WTC11 (cell line): Measurements from ENCODE around the gene RPS15A. TPM values are rescaled to one million over a fixed set of nuclear protein-coding genes. Genes with fewer than 3 reads are reported as not detected.
"Not testable (repeated sequence)": the region's sequence is repeated elsewhere in the genome, so short reads cannot be mapped to it uniquely, and the experiment has no call there.

Experiments
- ATAC-seq: fragments of 200-7000 bp; cut with Tn5 transposase; 2 replicates; pipeline ENCODE4 v1.10.0; 2021; ENCODE audit warnings: mild to moderate bottlenecking, moderate library complexity
- CTCF ChIA-PET: fragments of 300-600 bp; sonication (Branson Sonifier 250); formaldehyde crosslinking; loops from one replicate; lab custom pipeline; 2021; ENCODE audit warnings: antibody characterized with exemption; lab: Charles Lee
- POLR2A ChIA-PET: fragments of 350-600 bp; sonication (Branson Sonifier 250); formaldehyde crosslinking; loops from one replicate; lab custom pipeline; 2021; ENCODE audit warnings: antibody characterized with exemption; lab: Charles Lee
- DNase-seq: peaks from one replicate; pipeline ENCODE4 v3.0.0; 2021; ENCODE audit warnings: low spot score
- H3K27ac Mint-ChIP-seq: 2 replicates; pipeline ENCODE4 v1.8.0; 2021; ENCODE audit warnings: mixed read lengths
- H3K27me3 Mint-ChIP-seq: 2 replicates; pipeline ENCODE4 v1.8.0; 2021; ENCODE audit warnings: low read depth, mild to moderate bottlenecking, moderate library complexity, mixed read lengths
- H3K36me3 Mint-ChIP-seq: 2 replicates; pipeline ENCODE4 v1.8.0; 2021; ENCODE audit warnings: mixed read lengths
- H3K4me1 Mint-ChIP-seq: 2 replicates; pipeline ENCODE4 v1.8.0; 2022; ENCODE audit warnings: mixed read lengths
- H3K4me3 Mint-ChIP-seq: 2 replicates; pipeline ENCODE4 v1.8.0; 2021; ENCODE audit warnings: mild to moderate bottlenecking, moderate library complexity, mixed read lengths
- H3K9me3 Mint-ChIP-seq: 2 replicates; pipeline ENCODE4 v1.8.0; 2021; ENCODE audit warnings: mixed read lengths
- total RNA-seq: library from RNA; stranded (reverse); gene quantifications from 3 replicates; pipeline ENCODE4 v1.2.3, GENCODE V29; 2021
- TF ChIP-seq, protein P1 (sequence below): fragments of 200-600 bp; IDR thresholded peaks from 2 replicates; pipeline ENCODE4 v1.8.0; 2022; ENCODE audit warnings: antibody characterized with exemption

The RPS15A gene
- total RNA-seq, 1 experiment from 2014 or later, result 1,612 TPM

DNA sequence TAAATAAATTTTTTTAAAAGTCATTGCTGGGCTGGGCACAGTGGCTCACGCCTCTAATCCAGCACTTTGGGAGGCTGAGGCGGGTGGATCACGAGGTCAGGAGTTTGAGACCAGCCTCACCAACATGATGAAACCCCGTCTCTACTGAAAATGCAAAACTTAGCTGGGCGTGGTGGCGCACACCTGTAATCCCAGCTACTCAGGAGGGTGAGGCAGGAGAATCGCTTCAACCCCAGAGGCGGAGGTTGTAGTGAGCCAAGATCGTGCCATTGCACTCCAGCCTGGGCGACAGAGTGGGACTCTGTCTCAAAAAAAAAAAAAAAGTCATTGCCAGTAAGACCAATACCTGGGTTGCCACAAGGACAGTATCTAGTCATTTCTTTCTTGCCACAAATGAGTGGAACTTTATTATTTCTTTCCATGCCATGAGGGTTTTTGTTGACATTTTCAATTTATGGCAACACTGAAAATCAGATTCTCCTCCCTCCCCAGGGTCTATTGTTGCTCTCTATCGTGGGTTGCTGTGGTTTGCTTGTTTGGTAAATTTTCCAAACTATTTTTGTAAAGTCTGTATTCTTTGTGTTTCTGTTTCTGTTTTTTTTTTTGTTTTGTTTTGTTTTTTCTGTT lies 19.7 kb downstream of the RPS15A start:
- H3K4me1 Mint-ChIP-seq, POLR2A ChIA-PET, H3K9me3 Mint-ChIP-seq, H3K27ac Mint-ChIP-seq, H3K36me3 Mint-ChIP-seq, CTCF ChIA-PET, H3K27me3 Mint-ChIP-seq, DNase-seq, H3K4me3 Mint-ChIP-seq, ATAC-seq: not testable (repeated sequence)

DNA sequence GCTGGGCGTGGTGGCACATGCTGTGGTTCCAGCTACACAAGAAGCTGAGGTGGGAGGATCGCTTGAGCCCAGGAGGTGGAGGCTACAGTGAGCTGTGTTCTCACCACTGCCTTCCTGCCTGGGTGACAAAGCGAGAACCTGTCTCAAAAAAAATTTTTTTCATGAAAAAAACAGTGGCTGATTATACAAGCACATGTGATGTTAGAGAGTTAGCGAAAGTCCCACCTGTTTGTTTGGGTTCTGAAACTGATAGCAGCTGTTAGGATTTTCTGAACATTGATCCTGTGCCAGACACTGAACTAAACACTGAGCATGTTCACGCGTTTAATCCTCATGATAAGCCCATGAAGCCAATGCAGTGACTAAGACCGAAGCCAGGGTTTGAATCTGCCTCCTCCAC lies 22.9 kb downstream of the RPS15A start:
- POLR2A ChIA-PET, H3K27me3 Mint-ChIP-seq, H3K27ac Mint-ChIP-seq, ATAC-seq, H3K4me3 Mint-ChIP-seq, H3K4me1 Mint-ChIP-seq, DNase-seq, H3K36me3 Mint-ChIP-seq, CTCF ChIA-PET, H3K9me3 Mint-ChIP-seq: not testable (repeated sequence)

DNA sequence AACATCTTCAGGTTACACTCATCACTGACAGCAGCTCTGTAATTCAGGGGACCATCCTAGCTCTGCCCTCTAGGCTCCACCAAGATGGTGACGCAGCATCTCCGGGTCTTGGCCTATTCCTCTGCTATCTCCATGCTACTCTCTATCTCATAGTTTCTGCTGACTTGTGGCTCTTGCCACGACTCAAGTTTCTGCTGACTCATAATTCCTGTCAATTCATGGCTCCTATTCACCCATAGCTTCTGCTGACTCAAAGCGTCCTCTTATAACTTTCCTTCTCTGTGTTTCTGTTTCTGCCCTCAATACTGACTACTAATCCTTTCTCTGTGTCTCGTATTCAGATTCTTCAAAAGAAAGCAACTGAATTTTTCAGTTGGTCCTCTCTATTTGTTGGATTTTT lies 27.4 kb downstream of the RPS15A start:
- H3K27ac Mint-ChIP-seq, CTCF ChIA-PET, H3K36me3 Mint-ChIP-seq, H3K4me3 Mint-ChIP-seq, POLR2A ChIA-PET, H3K27me3 Mint-ChIP-seq, H3K4me1 Mint-ChIP-seq, DNase-seq, H3K9me3 Mint-ChIP-seq, ATAC-seq: not testable (repeated sequence)

DNA sequence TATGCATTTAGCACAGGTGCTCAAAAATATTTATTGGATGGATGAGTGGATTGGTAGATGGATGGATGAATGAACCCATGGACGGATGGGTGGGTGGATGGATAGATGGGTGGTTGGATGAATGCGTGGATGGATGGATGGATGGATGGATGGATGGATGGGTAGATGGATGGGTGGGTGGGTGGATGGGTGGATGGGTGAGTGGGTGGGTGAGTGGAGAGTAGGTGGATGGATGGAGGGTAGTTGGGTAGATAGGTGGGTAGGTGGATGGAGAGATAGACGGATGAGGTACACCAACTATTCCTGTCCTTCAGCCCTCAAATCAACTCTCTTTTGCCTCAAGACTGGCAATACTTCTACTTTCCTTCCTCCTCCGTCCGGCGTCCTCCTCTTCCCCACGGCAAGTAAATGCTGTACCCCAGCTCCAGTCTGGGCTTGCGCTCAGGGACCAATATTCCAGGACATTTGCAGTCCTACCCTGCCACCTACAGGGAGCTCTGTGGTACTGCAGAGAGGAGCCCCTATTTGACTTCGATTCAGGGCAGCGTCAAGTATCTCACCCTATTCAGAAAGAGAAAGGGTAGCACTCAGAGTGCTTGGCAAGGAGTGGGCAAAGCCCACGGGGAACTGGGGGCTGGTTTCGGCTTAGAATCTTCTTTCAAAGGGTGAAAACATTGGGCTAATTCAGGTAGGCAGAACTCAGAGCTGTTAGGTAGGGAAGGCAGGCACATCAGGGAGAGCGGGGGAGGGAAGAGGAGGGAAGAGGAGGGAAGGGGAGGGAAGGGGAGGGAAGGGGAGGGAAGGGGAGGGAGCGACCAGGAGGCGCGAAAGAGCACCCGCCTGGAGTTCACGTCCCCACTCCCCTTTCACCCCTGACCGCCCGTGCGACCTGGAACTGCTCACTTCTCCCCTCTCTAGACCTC lies 30.3 kb downstream of the RPS15A start:
- TF ChIP-seq, protein P1, sequence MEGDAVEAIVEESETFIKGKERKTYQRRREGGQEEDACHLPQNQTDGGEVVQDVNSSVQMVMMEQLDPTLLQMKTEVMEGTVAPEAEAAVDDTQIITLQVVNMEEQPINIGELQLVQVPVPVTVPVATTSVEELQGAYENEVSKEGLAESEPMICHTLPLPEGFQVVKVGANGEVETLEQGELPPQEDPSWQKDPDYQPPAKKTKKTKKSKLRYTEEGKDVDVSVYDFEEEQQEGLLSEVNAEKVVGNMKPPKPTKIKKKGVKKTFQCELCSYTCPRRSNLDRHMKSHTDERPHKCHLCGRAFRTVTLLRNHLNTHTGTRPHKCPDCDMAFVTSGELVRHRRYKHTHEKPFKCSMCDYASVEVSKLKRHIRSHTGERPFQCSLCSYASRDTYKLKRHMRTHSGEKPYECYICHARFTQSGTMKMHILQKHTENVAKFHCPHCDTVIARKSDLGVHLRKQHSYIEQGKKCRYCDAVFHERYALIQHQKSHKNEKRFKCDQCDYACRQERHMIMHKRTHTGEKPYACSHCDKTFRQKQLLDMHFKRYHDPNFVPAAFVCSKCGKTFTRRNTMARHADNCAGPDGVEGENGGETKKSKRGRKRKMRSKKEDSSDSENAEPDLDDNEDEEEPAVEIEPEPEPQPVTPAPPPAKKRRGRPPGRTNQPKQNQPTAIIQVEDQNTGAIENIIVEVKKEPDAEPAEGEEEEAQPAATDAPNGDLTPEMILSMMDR, result peak; percentile 72; the same call in 1 of the 2 replicates
- H3K4me1 Mint-ChIP-seq, H3K27ac Mint-ChIP-seq, H3K36me3 Mint-ChIP-seq, POLR2A ChIA-PET, H3K27me3 Mint-ChIP-seq, CTCF ChIA-PET, H3K9me3 Mint-ChIP-seq: not testable (repeated sequence)
- peak overlapping the region; percentile 73 for H3K4me3 Mint-ChIP-seq
- DNase-seq (peak; percentile 59), ATAC-seq (peak; percentile 95)

DNA sequence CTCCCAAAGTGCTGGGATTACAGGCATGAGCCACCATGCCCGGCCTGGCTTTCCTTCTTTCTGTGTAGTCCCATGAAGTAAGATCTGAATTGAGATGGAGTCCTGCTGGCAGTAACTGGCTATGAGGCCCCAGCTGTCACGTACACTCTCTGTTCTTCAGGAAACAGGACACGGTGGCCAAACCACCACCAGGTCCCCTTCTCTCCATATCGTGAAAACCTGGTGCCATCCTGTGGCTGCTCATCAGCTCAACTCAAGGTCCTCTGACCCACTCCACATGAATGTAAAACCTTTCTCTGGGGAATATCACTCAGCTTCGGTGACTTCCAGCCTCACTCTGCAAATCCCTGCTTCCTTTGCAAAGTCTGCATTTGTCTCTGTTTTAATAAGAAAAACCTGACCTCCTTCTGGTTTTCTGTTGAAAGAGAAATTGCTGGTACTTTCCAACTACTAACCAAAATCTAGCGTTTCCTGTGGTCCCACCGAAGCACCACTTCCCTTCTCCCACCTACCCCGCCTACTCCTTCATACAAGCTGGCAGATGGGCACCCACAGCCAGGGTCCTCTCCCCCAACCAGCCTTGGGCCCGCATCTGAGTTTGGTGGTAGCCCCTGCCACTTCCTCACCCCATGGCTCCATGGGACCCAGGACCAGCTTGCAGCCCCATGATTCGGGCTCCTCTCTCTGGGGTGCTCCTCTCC lies 32.0 kb downstream of the RPS15A start:
- H3K9me3 Mint-ChIP-seq, H3K27ac Mint-ChIP-seq, POLR2A ChIA-PET, H3K4me1 Mint-ChIP-seq, DNase-seq, H3K4me3 Mint-ChIP-seq, H3K27me3 Mint-ChIP-seq, H3K36me3 Mint-ChIP-seq: not testable (repeated sequence)
- CTCF ChIA-PET, result interaction anchor here (0.6 kb wide), 1 partner anchor 182 kb away, joined by 3 read pairs; no protein-coding TSS in a partner anchor
- ATAC-seq, result 0 out of 2 replicates have a peak, but pooled peaks have one; percentile 13

DNA sequence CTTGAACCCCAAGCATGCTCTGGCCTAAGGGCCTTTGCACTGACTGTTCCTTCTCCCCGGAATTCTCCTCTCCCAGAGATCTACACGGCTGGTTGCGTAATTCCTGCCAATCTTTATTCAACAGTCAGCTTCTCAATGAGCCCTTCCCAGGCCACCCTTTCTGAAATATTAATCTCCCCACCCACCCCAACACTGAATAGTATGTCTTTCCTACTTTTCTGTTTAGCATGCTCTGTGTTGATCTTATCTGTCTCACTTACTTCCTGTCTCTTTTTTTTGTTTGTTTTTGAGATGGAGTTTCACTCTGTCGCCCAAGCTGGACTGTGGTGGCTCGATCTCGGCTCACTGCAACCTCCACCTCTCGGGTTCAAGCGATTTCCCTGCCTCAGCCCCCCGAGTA lies 33.5 kb downstream of the RPS15A start:
- H3K9me3 Mint-ChIP-seq, H3K36me3 Mint-ChIP-seq, CTCF ChIA-PET, H3K27me3 Mint-ChIP-seq, H3K4me1 Mint-ChIP-seq, H3K4me3 Mint-ChIP-seq, POLR2A ChIA-PET, H3K27ac Mint-ChIP-seq, ATAC-seq, DNase-seq: not testable (repeated sequence)

DNA sequence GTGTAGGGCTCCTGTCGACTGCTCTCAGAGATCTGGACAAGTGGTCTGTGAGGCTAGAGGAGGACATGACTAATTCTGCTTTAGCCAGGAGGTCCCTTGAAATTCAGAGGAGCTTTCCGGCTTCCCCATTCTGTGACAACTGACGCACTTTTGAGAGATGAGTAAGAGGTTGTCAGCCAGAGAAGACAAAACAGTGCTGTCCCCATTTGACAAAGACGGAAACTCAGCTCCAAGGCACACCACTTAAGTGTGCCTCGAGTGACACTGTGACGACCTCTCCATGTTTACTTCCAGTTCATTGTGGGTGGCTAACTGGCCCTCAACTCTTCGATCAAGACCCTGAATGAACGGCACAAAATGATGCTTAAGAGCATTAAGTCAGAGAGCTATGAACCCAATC lies 47.3 kb downstream of the RPS15A start:
- H3K4me1 Mint-ChIP-seq, H3K27me3 Mint-ChIP-seq, DNase-seq, H3K36me3 Mint-ChIP-seq, CTCF ChIA-PET, POLR2A ChIA-PET, ATAC-seq, H3K27ac Mint-ChIP-seq, H3K4me3 Mint-ChIP-seq, H3K9me3 Mint-ChIP-seq: not testable (repeated sequence)

DNA sequence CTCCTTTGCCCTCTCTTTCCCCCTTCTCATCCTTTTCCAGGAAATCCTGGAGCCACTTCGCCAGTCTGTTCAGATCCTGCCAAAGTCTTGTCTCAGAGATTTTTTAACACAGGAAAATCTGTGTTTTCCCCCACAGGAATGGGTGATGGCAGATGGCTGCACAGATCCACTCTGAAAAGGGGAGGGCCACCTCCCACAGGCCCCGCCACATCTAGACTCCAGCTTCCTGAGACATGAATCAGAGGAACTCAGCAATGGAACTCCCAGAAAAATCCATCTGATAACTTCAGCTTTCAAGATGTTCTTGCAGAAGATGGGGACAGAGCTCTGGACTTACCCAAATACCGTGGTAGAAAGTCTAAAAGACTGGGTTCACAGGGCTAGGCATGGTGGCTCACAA lies 50.1 kb downstream of the RPS15A start:
- H3K36me3 Mint-ChIP-seq, POLR2A ChIA-PET, H3K4me1 Mint-ChIP-seq, CTCF ChIA-PET, ATAC-seq, H3K27ac Mint-ChIP-seq, H3K9me3 Mint-ChIP-seq, DNase-seq, H3K27me3 Mint-ChIP-seq, H3K4me3 Mint-ChIP-seq: not testable (repeated sequence)

DNA sequence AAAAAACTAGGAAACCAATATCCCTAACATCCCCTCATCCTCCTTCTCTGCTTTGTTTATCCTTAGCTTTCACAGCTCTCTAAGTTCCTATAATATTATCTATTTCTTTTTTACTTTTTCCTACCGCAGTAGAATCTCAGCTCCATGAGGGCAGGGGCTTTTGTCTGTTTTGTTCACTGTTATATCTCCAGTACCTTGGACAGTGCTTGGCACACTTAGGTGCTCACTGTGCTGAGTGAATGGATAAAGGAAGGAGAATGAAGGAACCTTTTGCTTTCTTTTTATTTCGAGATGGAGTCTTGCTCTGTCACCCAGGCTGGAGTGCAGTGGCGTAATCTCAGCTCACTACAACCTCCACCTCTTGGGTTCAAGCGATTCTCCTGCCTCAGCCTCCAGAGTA lies 51.4 kb downstream of the RPS15A start:
- DNase-seq, H3K27me3 Mint-ChIP-seq, H3K4me1 Mint-ChIP-seq, CTCF ChIA-PET, H3K36me3 Mint-ChIP-seq, ATAC-seq, H3K4me3 Mint-ChIP-seq, H3K27ac Mint-ChIP-seq, POLR2A ChIA-PET, H3K9me3 Mint-ChIP-seq: not testable (repeated sequence)

DNA sequence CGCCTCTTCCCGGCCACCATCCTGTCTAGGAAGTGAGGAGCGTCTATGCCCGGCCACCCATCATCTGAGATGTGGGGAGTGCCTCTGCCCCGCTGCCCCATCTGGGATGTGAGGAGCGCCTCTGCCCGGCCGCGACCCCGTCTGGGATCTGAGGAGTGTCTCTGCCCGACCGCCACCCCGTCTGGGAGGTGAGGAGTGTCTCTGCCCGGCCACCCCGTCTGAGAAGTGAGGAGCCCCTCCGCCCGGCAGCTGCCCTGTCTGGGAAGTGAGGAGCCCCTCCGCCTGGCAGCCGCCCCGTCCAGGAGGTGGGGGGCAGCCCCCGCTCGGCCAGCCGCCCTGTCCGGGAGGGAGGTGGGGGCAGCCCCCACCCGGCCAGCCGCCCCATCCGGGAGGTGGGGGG lies 55.9 kb downstream of the RPS15A start:
- DNase-seq, H3K4me3 Mint-ChIP-seq, ATAC-seq, H3K4me1 Mint-ChIP-seq, H3K27me3 Mint-ChIP-seq, H3K27ac Mint-ChIP-seq, H3K36me3 Mint-ChIP-seq, CTCF ChIA-PET, POLR2A ChIA-PET: not testable (repeated sequence)
- H3K9me3 Mint-ChIP-seq, result peaks cover 10% of the 10 kb centered on the region
